ENCODE results near the gene GDPD5.

Gene GDPD5

DNA sequence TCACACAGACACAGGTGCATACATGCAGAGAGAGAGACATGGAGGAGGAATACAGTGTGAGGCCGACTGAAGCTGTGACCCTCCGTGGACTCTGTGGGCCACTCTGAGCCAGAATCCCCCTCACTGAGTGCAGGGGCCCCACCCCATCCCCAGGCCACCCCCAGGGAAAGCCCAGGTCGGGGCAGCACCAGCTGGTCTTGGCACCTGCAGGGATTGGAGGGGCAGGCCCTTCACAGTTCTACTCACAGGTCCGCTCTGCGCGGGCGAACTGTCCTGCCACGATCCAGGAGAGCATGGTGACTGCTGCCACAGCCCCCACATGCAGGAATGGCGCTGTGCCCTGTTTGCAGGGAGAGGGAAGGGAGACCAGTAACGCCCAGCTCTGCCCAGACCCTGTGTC lies 76.5 kb downstream of the GDPD5 start:
- DNase-seq (ENCODE audit: low spot score): no peak

DNA sequence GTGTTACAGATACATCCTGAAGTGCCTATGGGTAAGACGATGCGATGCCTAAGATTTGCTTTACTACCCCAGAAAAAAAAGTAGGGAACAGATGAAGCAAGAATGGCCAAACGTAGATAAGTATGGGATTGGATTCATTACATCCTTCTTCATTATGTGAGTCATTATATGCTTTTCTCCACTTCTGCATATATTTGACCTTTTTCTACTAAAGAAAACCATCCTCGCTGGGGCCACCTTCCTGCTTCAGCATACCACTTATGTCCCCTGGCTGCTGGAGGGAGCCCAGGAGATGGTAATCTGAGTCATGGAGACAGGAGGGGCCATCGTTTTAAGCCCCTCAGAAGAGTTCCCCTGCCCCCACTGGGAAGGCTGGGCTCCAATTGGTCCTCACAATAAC lies 78.3 kb downstream of the GDPD5 start:
- DNase-seq (ENCODE audit: low spot score): no peak

DNA sequence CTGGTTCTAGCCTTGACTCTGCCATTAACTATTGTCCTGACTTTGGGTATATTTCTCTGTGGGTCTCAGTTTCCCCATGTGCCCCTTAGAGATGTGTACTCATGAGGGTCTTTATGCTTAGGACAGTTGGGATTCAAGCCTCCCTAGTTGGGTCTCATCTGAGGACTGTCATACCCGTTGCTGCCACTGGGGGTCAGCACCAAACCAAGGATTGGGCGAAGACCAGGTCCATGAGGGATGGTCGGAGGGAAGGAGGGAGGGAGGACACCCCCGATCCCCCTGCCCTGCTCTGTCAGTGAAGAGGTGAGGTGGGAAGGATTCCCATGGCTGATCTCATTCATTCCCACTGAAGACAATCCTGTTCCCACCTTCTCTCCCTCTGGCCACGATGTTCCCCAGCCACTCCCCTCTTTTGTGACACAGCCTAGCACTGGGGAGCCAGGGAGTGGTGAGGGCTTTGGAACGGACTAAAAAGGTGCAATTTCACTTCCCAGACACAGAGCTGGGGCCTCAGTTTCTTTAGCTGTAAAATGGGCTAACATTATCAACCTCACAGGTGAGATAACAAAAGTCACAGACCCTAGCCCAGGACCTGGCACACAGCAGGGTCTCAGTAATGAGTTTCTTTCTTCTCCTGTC lies 80.3 kb downstream of the GDPD5 start:
- peak; percentile 61 for DNase-seq (ENCODE audit: low spot score)

DNA sequence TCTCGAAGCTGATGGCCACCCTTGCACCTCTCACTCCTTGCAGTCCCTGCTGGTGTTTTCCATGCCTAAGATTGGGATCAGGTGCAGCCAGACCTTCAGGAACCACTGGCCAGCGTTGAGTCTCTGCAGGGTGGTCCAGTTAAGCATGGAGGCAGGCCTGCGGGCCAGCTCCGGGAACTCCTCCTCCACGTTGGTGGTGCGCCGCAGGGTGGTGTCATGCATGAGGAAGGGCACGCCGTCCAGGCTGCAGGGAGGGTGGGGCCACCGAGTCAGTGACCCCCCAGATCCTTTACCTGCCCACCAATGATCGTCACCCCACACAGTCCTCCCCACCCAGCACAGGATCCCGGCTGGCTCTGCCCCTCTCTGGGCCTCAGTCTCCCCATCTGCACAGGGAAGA lies 82.7 kb downstream of the GDPD5 start:
- no peak for DNase-seq (ENCODE audit: low spot score)

DNA sequence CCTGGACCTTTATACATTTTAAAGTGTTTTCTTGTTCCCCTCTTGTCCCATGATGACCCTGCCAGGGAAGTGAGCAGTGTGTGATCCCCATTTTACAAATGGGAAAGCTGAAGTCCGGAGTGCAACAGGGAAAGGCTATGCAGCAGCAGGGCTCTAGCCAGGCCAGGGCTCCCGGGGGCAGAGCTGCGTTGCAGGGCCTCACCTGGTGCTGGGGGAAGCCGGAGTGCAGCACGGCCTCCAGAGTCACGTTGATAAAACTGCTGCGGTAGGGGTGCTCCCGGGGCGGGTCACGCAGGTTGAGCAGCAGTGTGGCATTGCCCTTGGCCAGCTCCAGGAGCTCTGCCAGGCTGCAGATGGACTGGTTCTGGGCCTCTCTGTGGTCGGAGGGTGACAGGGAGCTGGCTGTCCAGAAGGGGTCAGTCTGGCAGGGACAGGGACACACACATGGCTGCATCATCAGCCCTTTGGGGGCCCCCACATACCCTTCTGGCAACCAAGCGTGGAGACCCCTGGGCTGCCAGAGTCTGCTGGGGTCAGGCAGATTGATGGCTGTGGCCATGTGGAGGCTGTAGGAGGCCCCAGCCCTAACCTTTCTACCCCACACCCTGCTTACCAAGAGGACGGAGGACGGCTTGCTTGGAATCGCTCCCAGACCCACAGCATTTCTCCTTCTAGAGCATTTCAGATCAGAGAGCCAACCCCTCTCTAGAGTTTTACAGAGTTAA lies 83.4 kb downstream of the GDPD5 start:
- no peak for DNase-seq (ENCODE audit: low spot score)

DNA sequence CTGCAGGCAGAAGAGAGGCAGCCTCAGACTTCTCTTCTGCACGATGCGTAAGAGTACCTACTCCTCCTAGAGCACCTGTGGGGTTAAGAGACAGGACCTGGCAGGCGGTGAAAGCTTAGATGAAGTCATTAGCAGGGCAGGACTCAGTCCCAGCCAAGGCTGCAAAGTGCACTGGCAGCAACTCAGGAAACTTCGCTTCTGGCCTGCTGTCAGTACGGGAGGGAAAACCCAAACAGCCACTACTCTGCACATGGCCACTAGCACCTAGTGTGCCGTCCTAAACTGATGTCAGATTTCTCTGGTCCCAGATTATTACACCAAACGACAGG lies 84.0 kb downstream of the GDPD5 start:
- no peak for DNase-seq (ENCODE audit: low spot score)

DNA sequence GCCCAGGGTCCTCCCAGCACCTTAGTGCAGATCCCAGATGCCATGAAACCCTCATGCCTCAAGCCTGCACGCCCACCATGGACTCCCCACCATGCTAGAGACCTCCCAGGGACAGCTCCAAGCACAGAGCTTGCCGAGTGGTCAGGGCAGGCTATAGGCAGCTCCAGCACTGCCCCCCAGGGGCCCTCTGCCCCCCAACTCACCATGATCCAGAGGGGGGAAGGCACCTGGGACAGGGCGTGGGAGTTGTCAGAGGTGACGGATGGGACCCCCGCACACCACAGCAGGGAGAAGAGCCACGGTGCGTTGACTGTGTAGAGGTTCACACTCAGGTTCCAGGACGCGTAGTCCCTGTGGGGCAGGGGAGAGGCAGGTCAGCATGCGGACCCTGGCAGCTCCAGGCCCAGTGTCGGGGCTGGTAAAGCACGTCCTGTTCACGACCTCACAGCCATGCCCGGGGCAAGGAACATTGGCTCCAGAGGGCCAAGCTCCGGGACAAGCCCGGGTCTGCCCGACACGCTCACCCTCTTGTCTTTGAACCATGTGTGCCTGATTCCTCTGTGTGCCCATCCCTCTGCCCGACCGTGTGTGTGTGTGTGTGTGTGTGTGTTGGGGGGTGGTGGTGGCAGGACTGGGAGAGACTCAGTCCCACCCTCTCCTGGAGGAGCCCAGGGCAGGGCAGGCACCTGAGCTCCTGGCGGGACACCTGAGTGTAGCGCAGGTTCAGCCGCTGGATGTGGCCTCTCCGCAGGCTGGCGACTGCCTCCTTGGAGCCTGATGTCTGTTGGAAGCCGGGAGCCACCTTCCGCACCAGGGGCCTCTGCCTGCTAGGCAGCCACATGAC lies 84.6 kb downstream of the GDPD5 start:
- DNase-seq (ENCODE audit: low spot score): no peak

DNA sequence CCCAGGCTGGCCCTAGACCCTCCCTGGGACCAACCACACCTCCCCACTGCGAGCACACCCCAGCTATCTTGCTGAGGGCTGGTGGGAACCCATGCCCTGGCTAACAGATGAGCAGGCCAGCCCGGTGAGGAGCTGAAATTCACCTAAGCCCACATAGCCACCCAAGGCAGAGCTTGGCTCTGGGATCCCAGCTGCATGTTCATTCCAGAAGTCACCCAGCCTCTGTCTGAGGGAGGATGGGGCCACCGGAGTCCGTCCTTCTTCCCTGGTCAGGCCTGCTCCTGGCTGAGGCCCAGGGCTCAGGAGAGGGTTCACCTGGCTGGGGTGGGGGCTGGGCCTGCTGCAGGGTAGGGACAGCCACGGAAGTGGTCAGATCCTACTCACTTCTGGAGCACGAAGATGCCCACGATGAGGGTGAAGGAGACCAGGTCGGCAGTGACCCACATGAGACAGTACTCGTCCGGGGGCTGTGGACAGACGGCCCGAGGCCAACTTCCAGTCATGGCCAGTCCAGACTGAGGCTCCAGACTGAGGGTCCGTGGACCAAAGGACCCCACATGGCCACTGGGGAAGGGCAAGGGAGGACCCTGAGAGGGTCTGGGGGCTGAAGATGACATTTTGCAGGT lies 86.1 kb downstream of the GDPD5 start:
- no peak for DNase-seq (ENCODE audit: low spot score)

DNA sequence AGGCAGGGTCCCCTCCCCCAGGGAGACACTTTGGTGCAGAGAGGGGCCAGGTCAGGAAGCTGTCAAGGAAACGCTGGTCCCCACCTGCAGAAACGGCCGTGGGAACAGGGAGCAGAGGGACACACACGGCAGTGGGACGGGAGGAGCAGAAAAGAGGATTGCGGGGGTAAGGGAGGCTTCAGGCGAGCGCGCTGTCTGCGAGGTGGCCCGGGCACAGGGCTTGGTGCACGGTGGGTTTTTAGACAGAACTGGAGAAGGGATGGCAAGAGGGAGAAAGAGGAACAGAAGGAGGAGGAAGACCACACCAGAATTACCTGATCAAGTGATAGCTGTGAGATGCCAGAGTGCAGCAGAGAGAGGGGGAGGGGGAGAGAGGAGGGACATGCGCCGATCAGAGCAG lies 86.7 kb downstream of the GDPD5 start:
- no peak for DNase-seq (ENCODE audit: low spot score)

DNA sequence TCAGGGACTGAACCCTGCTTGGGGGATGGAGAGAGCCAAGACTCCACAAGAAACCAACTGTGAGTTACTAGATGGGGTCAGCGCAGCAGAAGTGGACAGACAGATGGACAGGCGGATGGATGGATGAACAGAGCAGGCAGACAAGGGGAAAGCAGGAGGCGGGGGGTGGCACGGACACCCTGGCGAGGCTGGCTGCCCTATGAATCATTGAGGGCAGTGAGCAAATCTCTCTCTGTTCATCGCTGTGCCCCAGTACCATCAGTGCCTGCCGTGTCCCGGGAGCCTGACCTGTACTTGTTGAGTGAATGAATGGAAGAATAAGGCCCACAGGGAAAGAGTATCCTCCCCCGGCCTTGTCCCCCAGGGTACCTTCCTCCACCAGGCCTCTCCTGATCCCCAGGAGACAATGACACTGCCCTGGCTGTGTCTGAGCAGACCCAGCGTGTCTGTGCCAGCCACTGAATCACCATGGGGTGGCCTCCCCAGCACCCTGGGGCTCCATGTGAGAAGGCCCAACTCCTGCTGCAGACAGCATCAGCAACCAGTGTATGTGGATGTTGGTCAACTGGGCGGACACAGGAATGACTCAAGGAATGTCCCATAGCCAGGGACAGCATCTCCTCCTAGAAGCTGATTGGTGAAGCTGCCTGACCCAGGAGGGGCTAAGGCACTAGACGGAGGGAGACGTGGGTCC lies 87.6 kb downstream of the GDPD5 start:
- DNase-seq (ENCODE audit: low spot score): no peak

DNA sequence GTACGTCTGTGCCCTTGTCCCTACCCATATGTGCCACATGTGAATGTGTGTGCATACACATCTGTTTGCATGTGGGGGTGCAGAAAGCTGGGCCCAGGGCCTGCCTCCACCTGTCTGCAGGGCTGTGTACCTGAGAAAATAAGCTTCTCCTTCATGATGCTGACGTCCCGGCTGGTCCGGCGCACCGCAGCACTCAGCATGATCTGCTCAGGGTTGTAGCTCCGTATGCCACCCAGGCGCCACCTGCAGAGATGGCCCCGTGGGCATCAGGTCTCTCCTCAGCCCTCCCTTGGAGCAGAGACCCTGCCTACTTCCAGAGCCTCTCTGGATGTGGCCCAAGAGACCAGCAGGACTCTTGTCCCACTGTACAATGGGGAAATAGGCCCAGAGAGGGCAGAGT lies 88.9 kb downstream of the GDPD5 start:
- no peak for DNase-seq (ENCODE audit: low spot score)

DNA sequence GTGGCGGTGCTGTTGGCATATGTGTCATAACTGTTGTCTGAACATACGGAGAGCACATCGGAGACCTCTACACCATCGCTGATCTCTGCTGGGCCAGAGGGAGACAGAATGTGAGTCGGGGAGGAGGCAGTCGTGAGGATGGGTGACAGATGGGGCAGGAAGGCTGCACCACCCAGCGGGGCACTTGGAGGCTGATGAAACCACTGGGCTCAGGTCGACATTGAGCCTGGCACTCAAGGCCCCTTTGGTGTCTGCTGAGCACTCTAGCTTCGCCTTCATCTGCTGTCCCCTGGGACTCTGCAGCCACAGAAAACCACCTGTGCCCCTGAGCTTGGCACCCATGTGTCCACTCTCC lies 90.2 kb downstream of the GDPD5 start:
- no peak for DNase-seq (ENCODE audit: low spot score)

DNA sequence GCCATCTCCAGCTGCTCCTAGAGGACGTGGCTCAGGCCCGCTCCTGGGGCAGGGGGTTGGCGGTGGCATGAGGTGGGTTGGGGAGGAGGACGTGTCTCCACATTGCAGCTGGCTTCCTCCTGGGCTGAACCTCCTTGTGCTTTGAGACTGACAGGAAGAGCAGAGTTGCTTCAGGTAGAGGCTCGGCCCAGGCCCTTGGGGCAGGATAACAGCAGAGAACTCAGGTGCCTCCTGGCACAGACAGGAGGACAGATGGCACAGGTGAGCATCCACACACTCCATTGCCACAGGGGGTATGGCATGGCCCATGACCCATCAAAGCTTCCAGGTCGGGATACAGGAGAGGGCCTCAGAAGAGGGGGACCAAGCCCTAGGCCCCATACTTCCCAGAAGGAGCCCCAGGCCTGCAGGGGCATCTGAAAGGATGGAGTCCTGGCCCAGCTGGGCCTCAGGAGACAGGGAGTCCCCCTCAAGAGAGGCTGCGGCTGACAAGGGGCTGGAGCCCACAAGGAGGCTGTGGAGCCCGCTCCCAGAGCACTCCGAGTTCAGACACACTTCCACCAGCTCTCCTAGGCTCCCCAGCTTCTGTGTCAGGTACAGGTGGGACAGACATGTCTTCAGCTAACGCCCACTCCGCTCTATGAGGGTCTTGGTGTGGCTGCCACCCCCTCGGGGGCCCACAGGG lies 90.7 kb downstream of the GDPD5 start:
- DNase-seq (ENCODE audit: low spot score): no peak

DNA sequence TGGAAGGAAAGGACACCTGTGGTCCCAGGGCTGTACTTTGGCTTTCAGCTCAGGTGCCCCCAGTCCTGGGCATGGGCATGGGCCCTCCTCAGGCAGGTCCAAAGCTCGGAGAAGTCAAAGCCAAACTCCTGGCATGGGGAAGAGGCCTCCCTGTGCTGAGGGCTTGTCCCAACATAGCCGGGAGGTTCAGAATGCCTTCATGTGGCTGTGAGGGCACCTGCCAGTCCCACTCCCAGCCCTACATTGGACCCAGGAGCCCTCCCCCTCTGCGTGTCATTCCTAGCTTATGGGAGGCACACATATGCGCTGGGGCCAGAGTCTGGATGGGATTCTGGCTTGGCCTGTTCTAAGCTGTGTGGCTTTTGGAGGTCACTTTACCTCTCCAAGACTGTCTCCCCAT lies 91.7 kb downstream of the GDPD5 start:
- no peak for DNase-seq (ENCODE audit: low spot score)

DNA sequence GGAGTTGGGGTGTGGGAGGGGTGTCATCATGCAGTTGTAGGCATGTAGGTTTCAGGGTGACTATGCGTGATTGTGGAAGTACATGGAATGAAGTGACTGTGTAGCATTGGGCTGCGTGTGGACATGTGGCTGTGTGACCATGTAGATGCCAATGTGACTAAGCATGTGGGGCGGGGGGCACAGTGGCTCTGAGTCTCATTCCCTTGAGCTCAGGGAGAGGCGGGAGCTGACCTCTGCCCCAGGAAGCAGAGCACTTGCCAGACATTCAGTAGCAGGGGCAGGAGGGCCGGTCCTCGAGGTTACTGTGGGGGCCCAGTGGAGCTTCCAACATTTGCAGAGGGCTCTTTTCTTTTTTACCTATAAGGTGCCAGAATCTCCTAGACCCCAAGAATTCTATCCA lies 92.3 kb downstream of the GDPD5 start:
- DNase-seq (ENCODE audit: low spot score): no peak

DNA sequence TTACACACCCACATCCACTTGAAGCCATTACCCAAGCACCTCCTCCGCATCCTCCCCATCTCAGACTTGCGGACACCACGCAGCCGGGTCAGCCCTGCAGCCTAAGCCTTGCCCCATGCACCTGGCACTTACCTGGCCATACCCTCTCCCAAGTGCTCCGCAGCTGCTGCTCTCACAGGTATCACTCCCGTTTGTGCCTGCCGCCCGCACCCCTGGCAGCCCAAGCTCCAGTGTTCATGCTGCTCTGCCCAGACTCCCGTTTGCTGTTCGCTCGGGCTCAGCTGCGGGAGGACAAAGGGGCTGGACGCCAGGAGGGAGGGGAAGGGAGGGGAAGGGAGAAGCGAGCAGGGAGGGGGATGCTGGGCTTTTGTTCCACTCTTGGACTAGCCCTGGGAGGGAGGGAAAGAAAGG lies 92.8 kb downstream of the GDPD5 start, which contains the start of gene KLHL35:
Gene KLHL35 (minus strand): TSS at position 293 of the 411 bp plus-strand sequence. CDS start 2,574 bp downstream, outside the sequence.
- DNase-seq (ENCODE audit: low spot score): no peak

DNA sequence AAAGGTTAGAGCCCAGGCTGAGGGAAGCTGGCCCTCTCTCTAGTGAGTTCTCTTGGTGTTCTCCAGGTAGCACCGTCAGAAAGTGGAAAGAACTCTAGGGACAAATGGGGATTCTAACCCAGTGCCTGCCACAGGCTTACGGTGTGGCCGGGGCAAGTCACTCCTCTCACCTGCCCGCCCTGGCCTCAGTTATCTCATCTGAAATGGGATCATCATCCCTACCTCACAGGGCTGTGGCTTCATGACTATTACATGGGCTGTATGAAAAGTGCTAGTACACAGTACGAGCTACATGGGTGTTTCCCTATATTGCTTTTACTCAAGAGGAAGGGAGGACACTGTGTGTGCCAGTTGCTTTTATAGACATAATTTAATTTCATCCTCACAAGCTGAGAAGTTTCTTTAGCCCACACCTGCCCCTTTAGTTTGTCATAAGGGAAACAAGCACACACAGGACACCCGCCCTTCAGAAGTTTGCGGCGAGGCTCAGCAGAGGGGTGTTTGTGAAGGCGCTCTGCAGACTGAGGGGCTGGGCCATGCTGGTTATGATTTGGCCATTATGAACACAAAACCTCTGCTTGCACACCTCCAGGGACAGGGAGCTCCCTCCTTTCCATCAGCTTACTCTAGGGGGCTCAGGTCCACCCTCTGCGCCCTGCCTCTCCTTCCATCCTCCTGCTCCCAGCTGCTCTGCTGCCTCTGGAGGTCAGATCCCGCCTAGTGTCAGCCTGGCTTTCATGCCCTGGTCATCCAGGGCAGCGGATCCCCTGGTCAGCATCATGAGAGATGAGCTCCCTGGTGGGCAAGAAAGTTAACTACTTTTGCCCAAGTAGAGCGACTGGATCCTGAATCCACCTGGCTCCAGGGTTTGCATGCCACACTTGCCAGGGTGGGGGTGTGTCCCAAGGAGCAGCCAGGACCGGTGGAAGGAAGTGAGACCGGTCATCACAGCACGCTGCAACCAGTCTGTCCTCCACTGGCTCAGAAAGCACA lies 93.9 kb downstream of the GDPD5 start:
- no peak for DNase-seq (ENCODE audit: low spot score)

DNA sequence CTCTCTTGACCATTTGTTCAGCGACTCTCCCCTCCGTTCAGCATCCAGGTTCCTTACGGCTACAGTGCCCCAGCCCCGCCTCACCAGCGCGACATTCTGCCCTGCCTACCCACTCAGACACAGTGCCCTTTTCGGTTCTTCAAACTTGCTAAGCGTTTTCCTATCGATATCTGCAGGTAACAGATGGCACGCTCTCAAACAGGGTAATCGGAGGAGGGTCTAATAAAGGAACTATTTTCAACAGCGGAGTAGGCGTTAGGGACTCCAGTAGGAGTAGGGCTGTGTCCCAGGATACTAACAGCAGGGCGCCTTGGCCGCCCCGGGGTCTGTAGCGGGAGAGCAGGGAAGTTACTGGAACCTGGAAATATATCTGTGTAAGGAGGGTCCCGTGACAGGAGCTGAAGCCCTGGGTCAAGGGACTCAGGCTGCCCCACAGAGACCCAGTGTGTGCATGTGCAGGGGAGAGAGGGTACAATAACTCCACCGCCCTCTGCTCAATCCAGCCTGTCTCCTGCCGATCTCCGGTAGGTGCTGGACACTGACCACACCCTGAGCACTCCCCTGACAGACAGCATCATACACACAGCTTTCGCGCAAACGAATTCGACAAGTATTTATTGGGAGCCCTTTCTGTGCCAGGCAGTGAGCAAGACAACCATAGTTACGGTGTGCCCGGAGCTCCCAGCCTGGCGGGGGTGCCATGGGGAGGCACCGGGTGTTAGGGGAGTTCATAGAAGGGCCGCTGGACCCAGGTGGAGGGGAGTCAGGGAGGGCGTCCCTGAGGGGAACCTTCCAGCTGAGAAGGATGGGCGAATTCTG lies 94.8 kb downstream of the GDPD5 start:
- no peak for DNase-seq (ENCODE audit: low spot score)
